Measurements from ENCODE around the gene CA11. TPM values are rescaled to one million over a fixed set of nuclear protein-coding genes. Genes with fewer than 3 reads are reported as not detected.
A peak's percentile ranks its signal among the peaks of the same experiment; 100 is the strongest.
"Not testable (repeated sequence)": the region's sequence is repeated elsewhere in the genome, so short reads cannot be mapped to it uniquely, and the experiment has no call there.

CA11 gene
- total and polyA plus RNA-seq, 11 donors, result 2.2 to 14.8 (median 5.8) TPM

- no peaks in the 10 kb centered on the region for H3K9me3 ChIP-seq
Measured at GRCh38 chr19:48680436-48681126, 34.6 kb upstream of the CA11 start.

GRCh38 chr19:48680006-48680405 lies 34.0 kb upstream of the CA11 start:
- DNase-seq; H3K4me3 ChIP-seq; H3K4me1 ChIP-seq; ATAC-seq; H3K27me3 ChIP-seq; H3K27ac ChIP-seq; intact Hi-C loops (cut with DNase I); H3K9me3 ChIP-seq; H3K36me3 ChIP-seq: not testable (repeated sequence)
- 94 to 97% (median 96%) methylated on average over 15 to 18 of the region's 19 CpGs for WGBS, 4 donors

More at GRCh38 chr19:48680436-48681126, 34.6 kb upstream of the CA11 start:
- Histone ChIP-seq H3K4me1 (peaks cover 0 to 3% (median 1%) of the 10 kb centered on the region in 12 donors), H3K36me3 (no peaks in the 10 kb centered on the region), H3K27ac (no peak overlapping the region), H3K27me3 (no peaks in the 10 kb centered on the region), H3K4me3 (no peak overlapping the region)
- ATAC-seq, result no peak
- intact Hi-C loops (cut with DNase I), result no loop called here
- DNase-seq, result no peak
- TF ChIP-seq CTCF (IDR thresholded peaks at IDR 0.05) (no peak), POLR2A (IDR thresholded peaks at IDR 0.05) (no peak)
- WGBS, 4 donors, result 87 to 93% (median 92%) methylated on average over 18 to 45 of the region's 45 CpGs

DNA sequence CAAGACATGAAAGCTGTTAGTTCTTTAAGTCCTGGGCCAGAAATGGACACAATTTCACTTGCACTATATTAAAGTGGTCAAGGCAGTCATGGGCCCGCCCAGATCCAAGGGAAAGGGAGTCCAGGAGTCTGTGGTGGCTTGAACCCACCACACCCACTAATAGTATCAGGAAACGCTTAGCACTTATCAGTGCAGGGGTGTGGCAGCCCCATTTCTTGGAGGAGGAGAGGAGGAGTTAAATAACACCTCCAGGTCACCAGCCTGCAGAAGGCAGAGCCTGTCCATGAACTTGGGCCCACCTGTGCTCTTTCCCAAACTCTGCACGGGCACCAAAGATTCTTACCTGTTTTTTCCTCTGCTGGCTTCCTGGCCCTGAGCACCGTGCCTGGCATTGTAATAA lies 32.2 kb upstream of the CA11 start:
- intact Hi-C loops (cut with DNase I), result loop anchor here (5.0 to 10.0 kb wide), 10 partner anchors 34 to 167 kb away; partner anchors contain the start of gene HSD17B14 (in 4 of the 10)

GRCh38 chr19:48676887-48677286 lies 30.9 kb upstream of the CA11 start:
- Histone ChIP-seq H3K27ac (no peak overlapping the region), H3K36me3 (no peaks in the 10 kb centered on the region), H3K4me1 (peaks cover 0 to 12% (median 7%) of the 10 kb centered on the region in 12 donors), H3K4me3 (no peak overlapping the region), H3K27me3 (no peaks in the 10 kb centered on the region), H3K9me3 (no peaks in the 10 kb centered on the region)
- no peak for DNase-seq
- intact Hi-C loops (cut with DNase I), result loop anchor here (5.0 to 10.0 kb wide), 10 partner anchors 35 to 168 kb away; partner anchors contain the start of gene HSD17B14 (in 4 of the 10)
- no peak for ATAC-seq
- WGBS, 4 donors, result 92 to 96% (median 95%) methylated on average over 13 of the region's 13 CpGs
- TF ChIP-seq POLR2A (IDR thresholded peaks at IDR 0.05), result no peak
- no peak for TF ChIP-seq CTCF (IDR thresholded peaks at IDR 0.05)

More for the DNA sequence above, 32.2 kb upstream of the CA11 start:
- Histone ChIP-seq H3K27me3 (no peaks in the 10 kb centered on the region), H3K4me3 (no peak overlapping the region), H3K36me3 (no peaks in the 10 kb centered on the region), H3K4me1 (peaks cover 0 to 12% (median 7%) of the 10 kb centered on the region in 12 donors), H3K27ac (no peak overlapping the region), H3K9me3 (no peaks in the 10 kb centered on the region)
- WGBS, 4 donors, result 65 to 76% (median 69%) methylated on average over 4 of the region's 4 CpGs
- no peak for DNase-seq
- peak in 2 of 4 donors; percentile 12 to 25 for ATAC-seq
- no peak for TF ChIP-seq POLR2A (IDR thresholded peaks at IDR 0.05)
- no peak for TF ChIP-seq CTCF (IDR thresholded peaks at IDR 0.05)

Data from heart left ventricle (tissue), 16 donors.